HepG2 (cell line): ENCODE results near the gene RPL18. TPM values are rescaled to one million over a fixed set of nuclear protein-coding genes. Genes with fewer than 3 reads are reported as not detected.

ENCODE experiments used
- ATAC-seq: fragments of 200-7000 bp; cut with Tn5 transposase; 3 replicates; pipeline ENCODE4 v1.9.1; 2020; ENCODE audit warnings: mild to moderate bottlenecking, moderate library complexity
- BruUV-seq: library from RNA; stranded (reverse); fragments of 400-500 nt; replicated peaks from 2 replicates; lab custom pipeline; 2021; lab: Mats Ljungman, UMichigan
- CTCF ChIA-PET: fragments of 300-600 bp; formaldehyde crosslinking; extraction: SDS; loops from one replicate; lab custom pipeline; 2021; ENCODE audit warnings: low total read pairs, inconsistent platforms, low intra/inter-chr PET ratio; lab: Yijun Ruan, JAX
- POLR2A ChIA-PET: fragments of 350-600 bp; sonication (Branson Sonifier 250); formaldehyde crosslinking; loops from one replicate; lab custom pipeline; 2020; ENCODE audit warnings: antibody characterized with exemption, inconsistent platforms; lab: Yijun Ruan, JAX
- DNase-seq: peaks from one replicate; pipeline ENCODE4 v3.0.0-alpha.2; 2015; ENCODE audit warnings: low spot score
- FAIRE-seq: peaks from 3 replicates; lab custom pipeline; 2011; peaks lifted over from hg19 to GRCh38; lab: Jason Lieb, UNC
- H2AFZ ChIP-seq: one replicate; pipeline ENCODE4 v1.6.1; 2011; ENCODE audit warnings: low read length, inconsistent platforms
- H3K27ac ChIP-seq: fragments of 300-600 bp; 3 replicates; pipeline ENCODE4 v1.8.0; 2011; ENCODE audit warnings: mixed run types, mild to moderate bottlenecking, mixed read lengths, low read length, inconsistent platforms; ENCODE audit not compliant: insufficient read depth; ENCODE audit errors: extremely low read length
- H3K27me3 ChIP-seq, 2 experiments: fragments of 200-600 bp in 1 of 2; 2 replicates in 1 of 2; 3 replicates in 1 of 2; pipeline versions ENCODE4 v1.6.0 to v1.8.0; 2011; ENCODE audit warnings: low read length in 2 of 2, mild to moderate bottlenecking in 2 of 2, moderate library complexity in 2 of 2, inconsistent platforms in 1 of 2; ENCODE audit not compliant: insufficient read depth in 2 of 2, control insufficient read depth in 1 of 2
- H3K36me3 ChIP-seq, 2 experiments: fragments of 200-600 bp in 1 of 2; replicated peaks in 1 of 2; 2 replicates in 1 of 2; 3 replicates in 1 of 2; pipeline versions ENCODE4 v1.5.1 to v1.8.0; 2011; ENCODE audit warnings: low read length in 2 of 2, inconsistent platforms in 1 of 2; ENCODE audit not compliant: insufficient read depth in 2 of 2, control insufficient read depth in 1 of 2
- H3K4me1 ChIP-seq: 2 replicates; pipeline ENCODE4 v1.5.1; 2012; ENCODE audit warnings: low read length, inconsistent platforms; ENCODE audit not compliant: insufficient read depth
- H3K4me2 ChIP-seq: 2 replicates; pipeline ENCODE4 v1.6.0; 2011; ENCODE audit warnings: low read depth, low read length, inconsistent platforms
- H3K4me3 ChIP-seq, 3 experiments: fragments of 200-600 bp in 1 of 3; sonication (generic), shearing (Covaris generic) in 1 of 3; replicated peaks in 1 of 3; 2 replicates each; pipeline ENCODE4 v1.5.1; 2011 to 2016; ENCODE audit warnings: low read length in 3 of 3, inconsistent platforms in 2 of 3, low read depth in 2 of 3, mild to moderate bottlenecking in 2 of 3, control low read depth in 1 of 3, mixed read lengths in 1 of 3; ENCODE audit not compliant: insufficient read depth in 1 of 3
- H3K79me2 ChIP-seq: one replicate; pipeline ENCODE4 v1.6.1; 2011; ENCODE audit warnings: low read length, inconsistent platforms; ENCODE audit not compliant: insufficient read depth
- H3K9ac ChIP-seq: 2 replicates; pipeline ENCODE4 v1.6.0; 2011; ENCODE audit warnings: mild to moderate bottlenecking, low read depth, low read length, inconsistent platforms; ENCODE audit not compliant: insufficient read depth
- H3K9me3 ChIP-seq: 2 replicates; pipeline ENCODE4 v1.5.1; 2012; ENCODE audit warnings: mild to moderate bottlenecking, low read length
- H4K20me1 ChIP-seq: 2 replicates; pipeline ENCODE4 v1.6.0; 2011; ENCODE audit warnings: inconsistent platforms, mild to moderate bottlenecking, low read length, moderate library complexity; ENCODE audit not compliant: insufficient read depth
- CTCF ChIP-seq: sonication (generic); formaldehyde crosslinking; IDR thresholded peaks from 2 replicates; pipeline ENCODE4 v1.5.0; 2020; ENCODE audit warnings: mild to moderate bottlenecking, missing genetic modification reagents, moderate library complexity
- DZIP1 ChIP-seq: sonication (generic); formaldehyde crosslinking; IDR thresholded peaks from 2 replicates; pipeline ENCODE4 v1.5.0; 2020; ENCODE audit warnings: mild to moderate bottlenecking, missing genetic modification reagents
- FUBP1 ChIP-seq: sonication (generic); formaldehyde crosslinking; IDR thresholded peaks from 2 replicates; pipeline ENCODE4 v1.5.1; 2020; ENCODE audit warnings: missing genetic modification reagents, mild to moderate bottlenecking, borderline replicate concordance
- HIVEP1 ChIP-seq: sonication (generic); formaldehyde crosslinking; IDR thresholded peaks from 2 replicates; pipeline ENCODE4 v1.4.0; 2020; ENCODE audit warnings: mild to moderate bottlenecking, missing genetic modification reagents
- KLF11 ChIP-seq: IDR thresholded peaks from 2 replicates; pipeline ENCODE4 v1.6.1; 2016; ENCODE audit warnings: missing compliant biosample characterization
- KLF9 ChIP-seq: IDR thresholded peaks from 2 replicates; pipeline ENCODE4 v1.6.1; 2016; ENCODE audit warnings: low read depth
- NR1H2 ChIP-seq: sonication (generic); formaldehyde crosslinking; IDR thresholded peaks from 2 replicates; pipeline ENCODE4 v1.8.1; 2022; ENCODE audit warnings: low read depth, missing genetic modification reagents, borderline replicate concordance
- RARA ChIP-seq: IDR thresholded peaks from 2 replicates; pipeline ENCODE4 v1.6.1; 2016; ENCODE audit warnings: missing genetic modification reagents, missing compliant biosample characterization
- TCF12 ChIP-seq, 2 experiments: fragments of 450-650 bp in 1 of 2; sonication (generic) in 1 of 2; formaldehyde crosslinking in 1 of 2; IDR thresholded peaks; 2 replicates each; pipeline versions ENCODE4 v1.6.1 to v1.8.0; 2017 to 2022; ENCODE audit warnings: antibody characterized with exemption in 1 of 2, mild to moderate bottlenecking in 1 of 2, missing genetic modification reagents in 1 of 2, moderate library complexity in 1 of 2
- ZFP36L1 ChIP-seq: sonication (generic); formaldehyde crosslinking; IDR thresholded peaks from 2 replicates; pipeline ENCODE4 v1.8.0; 2022; ENCODE audit warnings: mild to moderate bottlenecking, missing genetic modification reagents, moderate library complexity
- ZNF251 ChIP-seq: sonication (generic); formaldehyde crosslinking; IDR thresholded peaks from 2 replicates; pipeline ENCODE4 v1.9.0; 2021; ENCODE audit warnings: mild to moderate bottlenecking, missing genetic modification reagents
- ZNF383 ChIP-seq: sonication (generic); formaldehyde crosslinking; IDR thresholded peaks from 2 replicates; pipeline ENCODE4 v1.4.0; 2020; ENCODE audit warnings: missing genetic modification reagents, mild to moderate bottlenecking, borderline replicate concordance
- ZNF556 ChIP-seq: sonication (generic); formaldehyde crosslinking; IDR thresholded peaks from 2 replicates; pipeline ENCODE4 v1.4.0; 2020; ENCODE audit warnings: mild to moderate bottlenecking, missing genetic modification reagents, borderline replicate concordance
- ZNF670 ChIP-seq: sonication (generic); formaldehyde crosslinking; IDR thresholded peaks from 2 replicates; pipeline ENCODE4 v1.8.0; 2022; ENCODE audit warnings: mild to moderate bottlenecking, missing genetic modification reagents, borderline replicate concordance
- ZNF773 ChIP-seq: sonication (generic); formaldehyde crosslinking; IDR thresholded peaks from 2 replicates; pipeline ENCODE4 v1.4.0; 2020; ENCODE audit warnings: missing genetic modification reagents, borderline replicate concordance
- WGBS: methylation state at CpG from one replicate; pipeline ENCODE4 v1.1.6; 2017; ENCODE audit warnings: low lambda C conversion rate; 5-methylcytosine and 5-hydroxymethylcytosine counted together
- in situ Hi-C: cut with HindIII; loops from 2 replicates; pipeline ENCODE4 v1.10.0; 2017; ENCODE audit warnings: low pct_unique_long_range_greater_than_20kb; ENCODE audit not compliant: extremely low pct_ligation_motif_present
- intact Hi-C: fragments of 100-400 bp; cut with micrococcal nuclease; formaldehyde crosslinking; loops from one replicate; pipeline ENCODE4 v1.10.0; 2022; ENCODE audit not compliant: unreplicated experiment
- polyA plus RNA-seq, 8 experiments: library from polyadenylated mRNA; depleted of rRNA in 3 of 8; stranded (reverse) in 7 of 8; unstranded in 1 of 8; fragments of >200 nt; fragmentation: Illumina TruSeq in 4 of 8; extraction: Trizol in 4 of 8; gene quantifications; 2 replicates each; pipeline versions ENCODE4 v1.2.1 to v1.2.3, GENCODE V29; 2011 to 2016; ENCODE audit warnings: low read depth in 4 of 8, missing spikeins in 1 of 8, mixed read lengths in 1 of 8; ENCODE audit not compliant: insufficient read depth in 1 of 8
- total RNA-seq, 5 experiments: library from RNA; depleted of rRNA; stranded (reverse); fragments of >200 nt; fragmentation: Illumina TruSeq; extraction: Trizol; gene quantifications; 2 replicates each; pipeline ENCODE4 v1.2.3, GENCODE V29; 2016; ENCODE audit warnings: low read depth in 1 of 5

The RPL18 gene
- total and polyA plus RNA-seq, 2 of the 13 experiments (the other 11 are each of a cell fraction or from before 2014, with no cell fraction given) = 1,485 to 1,639 TPM

- Histone ChIP-seq H3K4me3 (peak overlapping the region in 1 of 3 experiments; percentile 62; a peak in 1 of 6 replicates), H4K20me1 (no peaks in the 10 kb centered on the region), H3K27ac (no peak overlapping the region), H3K27me3 (peaks cover 1 to 3% of the 10 kb centered on the region in 2 experiments; a peak in 2 of 5 replicates), H3K9ac (no peak overlapping the region), H3K79me2 (no peaks in the 10 kb centered on the region), H3K9me3 (no peaks in the 10 kb centered on the region), H2AFZ (no peak overlapping the region), H3K36me3 (no peaks in the 10 kb centered on the region), H3K4me1 (peaks cover 12% of the 10 kb centered on the region), H3K4me2 (peak overlapping the region; percentile 74)
- CTCF ChIA-PET = interaction anchor here (1.5 to 1.7 kb wide), 3 partner anchors 20 to 99 kb away, joined by 7 to 13 read pairs (median 10); no protein-coding TSS in a partner anchor
- DNase-seq (peak; percentile 59), FAIRE-seq (no peak), ATAC-seq (peak; percentile 80)
- WGBS = 3% methylated on average over 28 of the region's 36 CpGs
- no TSS peak for BruUV-seq
- in situ Hi-C loops (loop anchor here (5.0 to 10.0 kb wide), 2 partner anchors 87 to 274 kb away; no protein-coding TSS in a partner anchor), intact Hi-C loops (loop anchor here (10.0 kb wide), 1 partner anchor 274 kb away; no protein-coding TSS in a partner anchor)
- POLR2A ChIA-PET = interaction anchor here (1.0 kb wide), 2 partner anchors 25 to 31 kb away, joined by 3 to 4 read pairs; partner anchors contain the start of genes RPL18 and SPHK2
- TF ChIP-seq FUBP1 (CRISPR knock-in tag) (no peak), ZNF670 (CRISPR knock-in tag) (no peak), ZNF556 (no peak), NR1H2 (CRISPR knock-in tag) (no peak), ZNF383 (CRISPR knock-in tag) (no peak), HIVEP1 (CRISPR knock-in tag) (no peak), KLF9 (no peak), KLF11 (no peak), ZNF251 (no peak), ZNF773 (CRISPR knock-in tag) (no peak), TCF12 (IDR thresholded peaks at IDR 0.05) (no peak), TCF12 (CRISPR knock-in tag; IDR thresholded peaks at IDR 0.05) (no peak), RARA (CRISPR knock-in tag) (no peak), CTCF (CRISPR knock-in tag) (peak; percentile 95), DZIP1 (CRISPR knock-in tag) (no peak), ZFP36L1 (CRISPR knock-in tag) (no peak)
Measured at GRCh38 chr19:48588670-48589401, 30.1 kb downstream of the RPL18 start.
